ENCODE results near the gene ITGB3. TPM values are rescaled to one million over a fixed set of nuclear protein-coding genes. Genes with fewer than 3 reads are reported as not detected.

The ITGB3 gene
- total RNA-seq, 1 experiment from 2014 or later: 0.48 TPM

GRCh38 chr17:47250855-47251254 lies 2.8 kb upstream of the ITGB3 start:
- intact Hi-C loops (cut with micrococcal nuclease; ENCODE audit: unreplicated experiment): no loop called here
- H3K27ac Mint-ChIP-seq (ENCODE audit: unreplicated experiment): no peak overlapping the region
- H3K4me3 Mint-ChIP-seq (ENCODE audit: unreplicated experiment): no peak overlapping the region
- no peaks in the 10 kb centered on the region for H3K36me3 ChIP-seq (ENCODE audit: control insufficient read depth, insufficient read depth, low read length)
- ChIA-PET CTCF (no interaction called here), POLR2A (no interaction called here)
- H3K27me3 Mint-ChIP-seq (ENCODE audit: insufficient read depth, unreplicated experiment): no peaks in the 10 kb centered on the region
- no peaks in the 10 kb centered on the region for H3K36me3 Mint-ChIP-seq (ENCODE audit: insufficient read depth, unreplicated experiment)
- H3K9me3 Mint-ChIP-seq (ENCODE audit: unreplicated experiment): no peaks in the 10 kb centered on the region
- BruUV-seq (replicated peaks): no TSS peak
- DNase-seq: no peak
- H3K27me3 ChIP-seq (replicated peaks; ENCODE audit: control insufficient read depth, insufficient read depth, low read length): peaks cover 2% of the 10 kb centered on the region
- peaks cover 12% of the 10 kb centered on the region for H3K4me1 Mint-ChIP-seq (ENCODE audit: low read depth, unreplicated experiment)
- H3K4me3 ChIP-seq (ENCODE audit: low read depth, low read length): no peak overlapping the region
- no peaks in the 10 kb centered on the region for H3K9me3 ChIP-seq
- TF ChIP-seq, protein P1, sequence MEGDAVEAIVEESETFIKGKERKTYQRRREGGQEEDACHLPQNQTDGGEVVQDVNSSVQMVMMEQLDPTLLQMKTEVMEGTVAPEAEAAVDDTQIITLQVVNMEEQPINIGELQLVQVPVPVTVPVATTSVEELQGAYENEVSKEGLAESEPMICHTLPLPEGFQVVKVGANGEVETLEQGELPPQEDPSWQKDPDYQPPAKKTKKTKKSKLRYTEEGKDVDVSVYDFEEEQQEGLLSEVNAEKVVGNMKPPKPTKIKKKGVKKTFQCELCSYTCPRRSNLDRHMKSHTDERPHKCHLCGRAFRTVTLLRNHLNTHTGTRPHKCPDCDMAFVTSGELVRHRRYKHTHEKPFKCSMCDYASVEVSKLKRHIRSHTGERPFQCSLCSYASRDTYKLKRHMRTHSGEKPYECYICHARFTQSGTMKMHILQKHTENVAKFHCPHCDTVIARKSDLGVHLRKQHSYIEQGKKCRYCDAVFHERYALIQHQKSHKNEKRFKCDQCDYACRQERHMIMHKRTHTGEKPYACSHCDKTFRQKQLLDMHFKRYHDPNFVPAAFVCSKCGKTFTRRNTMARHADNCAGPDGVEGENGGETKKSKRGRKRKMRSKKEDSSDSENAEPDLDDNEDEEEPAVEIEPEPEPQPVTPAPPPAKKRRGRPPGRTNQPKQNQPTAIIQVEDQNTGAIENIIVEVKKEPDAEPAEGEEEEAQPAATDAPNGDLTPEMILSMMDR (IDR thresholded peaks at IDR 0.05; ENCODE audit: insufficient read depth in 1 of 2, low read depth in 1 of 2, low read length in 1 of 2, severe bottlenecking in 1 of 2, unreplicated experiment in 1 of 2): no peak
- peaks cover 28% of the 10 kb centered on the region for H3K4me1 ChIP-seq

DNA sequence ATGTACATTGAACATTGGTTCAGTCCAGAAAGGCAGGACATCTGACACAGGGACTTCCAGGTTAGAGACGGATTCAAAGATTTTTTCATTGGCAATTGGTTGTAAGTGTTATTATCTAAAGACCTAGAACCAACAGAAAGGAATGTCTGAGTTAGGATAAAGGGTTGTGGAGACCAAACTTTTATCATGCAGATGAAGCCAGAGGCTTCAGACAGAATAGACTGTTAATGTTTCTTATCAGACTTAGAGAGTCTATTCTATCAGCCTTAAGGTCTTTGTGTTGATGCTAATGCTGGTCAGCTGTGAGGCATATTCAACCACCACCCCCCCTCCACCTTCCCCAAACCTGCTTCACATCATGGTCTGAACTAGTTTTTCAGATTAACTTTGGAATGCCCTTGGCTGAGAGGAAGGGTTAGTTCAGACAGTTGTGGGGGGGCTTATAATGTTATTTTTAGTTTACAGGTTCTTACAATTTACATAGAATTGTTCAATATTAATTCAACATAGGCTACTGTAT lies 2.1 kb upstream of the ITGB3 start:
- Mint-ChIP-seq H3K27me3 (ENCODE audit: insufficient read depth, unreplicated experiment) (no peaks in the 10 kb centered on the region), H3K9me3 (ENCODE audit: unreplicated experiment) (no peaks in the 10 kb centered on the region), H3K27ac (ENCODE audit: unreplicated experiment) (no peak overlapping the region), H3K4me3 (ENCODE audit: unreplicated experiment) (no peak overlapping the region), H3K36me3 (ENCODE audit: insufficient read depth, unreplicated experiment) (no peaks in the 10 kb centered on the region), H3K4me1 (ENCODE audit: low read depth, unreplicated experiment) (peaks cover 12% of the 10 kb centered on the region)
- Histone ChIP-seq H3K9me3 (no peaks in the 10 kb centered on the region), H3K4me1 (peaks cover 28% of the 10 kb centered on the region), H3K36me3 (ENCODE audit: control insufficient read depth, insufficient read depth, low read length) (no peaks in the 10 kb centered on the region), H3K4me3 (ENCODE audit: low read depth, low read length) (no peak overlapping the region), H3K27me3 (replicated peaks; ENCODE audit: control insufficient read depth, insufficient read depth, low read length) (peaks cover 2% of the 10 kb centered on the region)
- TF ChIP-seq, protein P1 (IDR thresholded peaks at IDR 0.05; ENCODE audit: insufficient read depth in 1 of 2, low read depth in 1 of 2, low read length in 1 of 2, severe bottlenecking in 1 of 2, unreplicated experiment in 1 of 2): no peak
- no TSS peak for BruUV-seq (replicated peaks)
- intact Hi-C loops (cut with micrococcal nuclease; ENCODE audit: unreplicated experiment): no loop called here
- CTCF ChIA-PET: no interaction called here
- DNase-seq: no peak
- POLR2A ChIA-PET: no interaction called here

DNA sequence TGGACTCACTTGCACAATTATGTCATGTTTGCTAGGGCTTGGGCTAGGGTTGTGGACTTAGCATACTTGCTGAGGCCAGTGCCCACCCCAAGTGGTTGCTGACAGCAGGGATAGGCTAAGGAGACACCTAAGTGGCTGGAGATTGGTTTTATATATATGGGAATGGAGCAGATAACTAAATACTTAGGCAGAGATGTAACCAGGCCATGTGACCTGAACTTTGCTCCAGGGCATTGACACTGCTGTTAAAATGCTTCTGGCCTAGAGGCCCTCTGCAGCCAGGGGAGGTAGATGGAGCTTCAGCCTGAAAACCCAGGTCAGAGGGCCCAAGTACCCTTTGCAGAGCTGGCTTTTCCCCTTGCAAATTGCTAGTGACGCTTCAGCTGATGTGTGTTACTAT lies 1.4 kb upstream of the ITGB3 start:
- H3K27me3 Mint-ChIP-seq (ENCODE audit: insufficient read depth, unreplicated experiment): no peaks in the 10 kb centered on the region
- DNase-seq: peak; percentile 58 to 72
- H3K36me3 Mint-ChIP-seq (ENCODE audit: insufficient read depth, unreplicated experiment): no peaks in the 10 kb centered on the region
- POLR2A ChIA-PET: no interaction called here
- CTCF ChIA-PET: interaction anchor here (0.5 to 1.1 kb wide), 3 partner anchors 64 to 1503 kb away, joined by 3 to 6 read pairs (median 3); no protein-coding TSS in a partner anchor
- H3K27me3 ChIP-seq (replicated peaks; ENCODE audit: control insufficient read depth, insufficient read depth, low read length): peaks cover 2% of the 10 kb centered on the region
- TF ChIP-seq, protein P1 (IDR thresholded peaks at IDR 0.05; ENCODE audit: insufficient read depth in 1 of 2, low read depth in 1 of 2, low read length in 1 of 2, severe bottlenecking in 1 of 2, unreplicated experiment in 1 of 2): no peak
- no TSS peak for BruUV-seq (replicated peaks)
- no peaks in the 10 kb centered on the region for H3K9me3 Mint-ChIP-seq (ENCODE audit: unreplicated experiment)
- peak overlapping the region; percentile 78 for H3K4me3 Mint-ChIP-seq (ENCODE audit: unreplicated experiment)
- no peaks in the 10 kb centered on the region for H3K9me3 ChIP-seq
- H3K4me1 ChIP-seq: peaks cover 28% of the 10 kb centered on the region
- no peaks in the 10 kb centered on the region for H3K36me3 ChIP-seq (ENCODE audit: control insufficient read depth, insufficient read depth, low read length)
- peaks cover 12% of the 10 kb centered on the region for H3K4me1 Mint-ChIP-seq (ENCODE audit: low read depth, unreplicated experiment)
- no peak overlapping the region for H3K4me3 ChIP-seq (ENCODE audit: low read depth, low read length)
- intact Hi-C loops (cut with micrococcal nuclease; ENCODE audit: unreplicated experiment): no loop called here
- H3K27ac Mint-ChIP-seq (ENCODE audit: unreplicated experiment): peak overlapping the region; percentile 37
